Kidney (tissue), 14 donors: Measurements from ENCODE around the gene OTOS. TPM values are rescaled to one million over a fixed set of nuclear protein-coding genes. Genes with fewer than 3 reads are reported as not detected.

Experiments
- DNase-seq, 5 donors: peaks; one replicate each; pipeline ENCODE4 v3.0.0-alpha.2; 2013 to 2020
- FAIRE-seq: peaks from 2 replicates; lab custom pipeline; 2012; peaks lifted over from hg19 to GRCh38; lab: Jason Lieb, UNC
- H3K27ac ChIP-seq, 2 donors: one replicate each; pipeline ENCODE4 v1.7.0; 2013; ENCODE audit warnings: low read depth in 2 of 2, low read length in 2 of 2, inconsistent platforms in 1 of 2
- H3K27me3 ChIP-seq: one replicate; pipeline ENCODE4 v1.7.1; 2013; ENCODE audit warnings: low read length, inconsistent platforms; ENCODE audit not compliant: control insufficient read depth, insufficient read depth
- H3K36me3 ChIP-seq, 3 donors: one replicate each; pipeline versions ENCODE4 v1.7.0 to v1.7.1; 2013; ENCODE audit warnings: low read length in 3 of 3, control low read depth in 1 of 3, inconsistent platforms in 1 of 3; ENCODE audit not compliant: insufficient read depth in 3 of 3, control insufficient read depth in 2 of 3
- H3K4me1 ChIP-seq, 3 donors: one replicate each; pipeline versions ENCODE4 v1.7.0 to v1.7.1; 2013; ENCODE audit warnings: low read length in 3 of 3, inconsistent platforms in 1 of 3, low read depth in 1 of 3; ENCODE audit not compliant: control insufficient read depth in 2 of 3, insufficient read depth in 2 of 3
- H3K4me3 ChIP-seq, 3 donors: one replicate each; pipeline versions ENCODE4 v1.7.0 to v1.8.1; 2013; ENCODE audit warnings: low read length in 3 of 3, control low read depth in 1 of 3, inconsistent platforms in 1 of 3
- H3K9ac ChIP-seq, 3 donors: one replicate each; pipeline versions ENCODE4 v1.7.0 to v1.7.1; 2013; ENCODE audit warnings: low read length in 3 of 3, control low read depth in 1 of 3, inconsistent platforms in 1 of 3
- H3K9me3 ChIP-seq, 3 donors: one replicate each; pipeline versions ENCODE4 v1.7.0 to v1.7.1; 2013; ENCODE audit warnings: low read length in 3 of 3, control low read depth in 1 of 3, inconsistent platforms in 1 of 3; ENCODE audit not compliant: control insufficient read depth in 2 of 3, insufficient read depth in 1 of 3
- intact Hi-C: fragments of 100-400 bp; cut with DNase I; formaldehyde crosslinking; loops from one replicate; pipeline ENCODE4 v1.11.1; 2022
- polyA plus RNA-seq: library from polyadenylated mRNA; stranded (reverse); fragments of 350-450 nt; fragmentation: Illumina TruSeq; extraction: RNeasy Lipid Tissue Mini Kit (QIAGEN cat#74804); gene quantifications from one replicate; pipeline ENCODE4 v1.2.3, GENCODE V29; 2014; ENCODE audit warnings: low read depth, low replicate concordance; ENCODE audit not compliant: insufficient read depth
- total RNA-seq: library from RNA; stranded (reverse); fragmentation: NEBNext Ultra II Directional; extraction: Animal tissue kit (Norgen Biotek cat#: 25700); gene quantifications from one replicate; pipeline ENCODE4 v1.2.1, GENCODE V29; 2021
- TF ChIP-seq, protein P1 (sequence below): IDR thresholded peaks from 3 replicates; pipeline ENCODE4 v1.5.1; 2012; ENCODE audit warnings: mild to moderate bottlenecking, moderate library complexity, borderline replicate concordance; ENCODE audit not compliant: insufficient read depth; ENCODE audit errors: extremely low read depth
- donor health status: control.
- donor health status: control.
- donor health status: control.
- donor health status: control.
- donor health status: control.
- donor health status: DM: yes; HTN: yes; CAD: no.
- donor health status: Normal renal cell carcinoma (clear cell type).

OTOS gene
- total and polyA plus RNA-seq, 2 donors from 2014 or later, result 1.5 to 4.6 TPM

DNA sequence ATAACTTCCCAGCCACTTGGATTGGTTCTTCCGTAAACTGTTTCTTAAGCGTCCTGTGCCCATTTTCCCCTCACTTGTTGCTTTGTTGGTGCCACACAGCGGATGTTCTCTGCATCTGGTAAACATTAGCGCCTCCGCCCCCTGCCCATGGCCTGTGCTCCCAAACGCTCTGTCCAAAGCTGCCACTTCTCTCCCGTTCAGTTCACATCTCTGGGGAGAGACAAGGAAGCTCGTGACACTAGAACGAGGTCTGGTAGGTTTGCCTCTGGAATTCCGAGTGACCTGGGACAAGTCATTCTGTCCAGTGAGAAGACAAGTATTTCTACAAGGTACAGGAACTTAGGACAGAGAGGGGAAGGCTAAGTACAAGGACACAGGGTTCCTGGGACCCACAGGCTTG, 13.7 kb downstream of the OTOS start:
- H3K36me3 ChIP-seq, result peaks cover 0 to 21% (median 13%) of the 10 kb centered on the region in 3 donors
- FAIRE-seq, result no peak
- H3K27ac ChIP-seq, result no peak overlapping the region
- H3K4me1 ChIP-seq, result no peaks in the 10 kb centered on the region
- H3K9ac ChIP-seq, result no peak overlapping the region
- intact Hi-C loops, result no loop called here
- TF ChIP-seq, protein P1, sequence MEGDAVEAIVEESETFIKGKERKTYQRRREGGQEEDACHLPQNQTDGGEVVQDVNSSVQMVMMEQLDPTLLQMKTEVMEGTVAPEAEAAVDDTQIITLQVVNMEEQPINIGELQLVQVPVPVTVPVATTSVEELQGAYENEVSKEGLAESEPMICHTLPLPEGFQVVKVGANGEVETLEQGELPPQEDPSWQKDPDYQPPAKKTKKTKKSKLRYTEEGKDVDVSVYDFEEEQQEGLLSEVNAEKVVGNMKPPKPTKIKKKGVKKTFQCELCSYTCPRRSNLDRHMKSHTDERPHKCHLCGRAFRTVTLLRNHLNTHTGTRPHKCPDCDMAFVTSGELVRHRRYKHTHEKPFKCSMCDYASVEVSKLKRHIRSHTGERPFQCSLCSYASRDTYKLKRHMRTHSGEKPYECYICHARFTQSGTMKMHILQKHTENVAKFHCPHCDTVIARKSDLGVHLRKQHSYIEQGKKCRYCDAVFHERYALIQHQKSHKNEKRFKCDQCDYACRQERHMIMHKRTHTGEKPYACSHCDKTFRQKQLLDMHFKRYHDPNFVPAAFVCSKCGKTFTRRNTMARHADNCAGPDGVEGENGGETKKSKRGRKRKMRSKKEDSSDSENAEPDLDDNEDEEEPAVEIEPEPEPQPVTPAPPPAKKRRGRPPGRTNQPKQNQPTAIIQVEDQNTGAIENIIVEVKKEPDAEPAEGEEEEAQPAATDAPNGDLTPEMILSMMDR, result no peak
- no peaks in the 10 kb centered on the region for H3K9me3 ChIP-seq
- H3K27me3 ChIP-seq, result no peaks in the 10 kb centered on the region
- H3K4me3 ChIP-seq, result no peak overlapping the region
- peak in 1 of 5 donors; percentile 32 for DNase-seq

DNA sequence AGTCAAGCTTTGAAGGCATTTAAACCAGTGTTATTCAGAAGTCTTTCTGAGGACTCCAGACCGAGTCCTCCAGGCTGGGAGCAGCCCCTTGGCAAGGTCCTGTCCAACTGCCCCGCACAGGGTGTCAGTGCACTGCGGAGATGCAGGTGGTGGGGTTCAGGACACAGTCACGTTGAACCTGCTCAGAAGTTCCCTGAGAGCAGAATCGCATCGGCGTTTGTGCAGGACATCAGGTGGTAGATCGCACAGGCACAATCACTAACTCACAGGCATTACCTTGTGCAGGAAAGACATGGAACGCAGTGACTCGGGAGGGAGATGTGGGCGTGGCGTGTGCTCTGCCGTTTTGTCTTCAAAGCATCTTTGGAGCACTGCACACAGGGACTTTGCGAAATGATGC, 14.7 kb downstream of the OTOS start:
- Histone ChIP-seq H3K9ac (no peak overlapping the region), H3K36me3 (peaks cover 0 to 18% (median 5%) of the 10 kb centered on the region in 3 donors), H3K27me3 (no peaks in the 10 kb centered on the region), H3K9me3 (no peaks in the 10 kb centered on the region), H3K4me1 (no peaks in the 10 kb centered on the region), H3K4me3 (no peak overlapping the region), H3K27ac (no peak overlapping the region)
- TF ChIP-seq, protein P1, result no peak
- intact Hi-C loops, result no loop called here
- DNase-seq, result peak in 2 of 5 donors; percentile 3 to 43
- no peak for FAIRE-seq

DNA sequence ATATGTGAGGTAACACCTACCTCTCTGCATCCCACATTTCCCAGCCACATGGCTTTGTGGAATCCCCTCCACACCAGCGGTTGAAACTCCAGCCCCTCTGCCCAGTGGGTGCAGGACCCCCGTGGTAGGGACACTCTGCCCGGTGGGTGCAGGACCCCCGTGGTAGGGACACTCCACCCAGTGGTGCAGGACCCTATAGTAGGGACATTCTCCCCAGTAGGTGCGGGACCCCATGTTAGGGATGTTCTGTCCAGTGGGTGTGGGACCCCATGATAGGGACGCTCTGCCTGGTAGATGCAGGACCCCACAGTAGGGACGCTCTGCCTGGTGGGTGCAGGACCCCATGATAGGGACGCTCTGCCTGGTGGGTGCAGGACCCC, 15.8 kb downstream of the OTOS start:
- Histone ChIP-seq H3K9ac (no peak overlapping the region), H3K4me3 (no peak overlapping the region), H3K9me3 (no peaks in the 10 kb centered on the region), H3K27me3 (no peaks in the 10 kb centered on the region), H3K27ac (no peak overlapping the region), H3K36me3 (peaks cover 0 to 8% (median 0%) of the 10 kb centered on the region in 3 donors), H3K4me1 (no peaks in the 10 kb centered on the region)
- no peak for FAIRE-seq
- intact Hi-C loops, result no loop called here
- DNase-seq, result peak in 1 of 5 donors; percentile 69
- TF ChIP-seq, protein P1, result no peak
